Measurements from ENCODE around the gene CERCAM.
"Not testable (repeated sequence)": the region's sequence is repeated elsewhere in the genome, so short reads cannot be mapped to it uniquely, and the experiment has no call there.

Gene CERCAM

DNA sequence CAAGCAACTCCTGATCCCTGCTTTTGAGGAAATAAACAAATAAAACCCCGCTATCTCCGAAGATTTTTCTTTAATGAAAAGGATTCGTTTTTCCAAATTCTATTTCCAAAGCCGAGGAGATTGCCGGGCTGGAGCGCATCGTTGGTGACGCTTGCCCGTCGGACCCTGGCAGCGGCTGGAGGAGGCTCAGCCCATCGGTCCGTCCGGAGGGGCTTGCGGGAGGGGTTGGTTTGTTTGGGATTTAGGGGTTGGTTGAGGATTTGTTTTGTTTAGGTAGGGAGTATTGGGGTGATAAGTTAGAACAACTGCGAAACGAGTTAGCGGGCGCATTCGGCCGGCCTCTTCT lies 28.7 kb upstream of the CERCAM start:
- no peak for DNase-seq
- in situ Hi-C loops (cut with MboI; ENCODE audit: low pct_unique_long_range_greater_than_20kb, low sequenced_read_pairs), result no loop called here

DNA sequence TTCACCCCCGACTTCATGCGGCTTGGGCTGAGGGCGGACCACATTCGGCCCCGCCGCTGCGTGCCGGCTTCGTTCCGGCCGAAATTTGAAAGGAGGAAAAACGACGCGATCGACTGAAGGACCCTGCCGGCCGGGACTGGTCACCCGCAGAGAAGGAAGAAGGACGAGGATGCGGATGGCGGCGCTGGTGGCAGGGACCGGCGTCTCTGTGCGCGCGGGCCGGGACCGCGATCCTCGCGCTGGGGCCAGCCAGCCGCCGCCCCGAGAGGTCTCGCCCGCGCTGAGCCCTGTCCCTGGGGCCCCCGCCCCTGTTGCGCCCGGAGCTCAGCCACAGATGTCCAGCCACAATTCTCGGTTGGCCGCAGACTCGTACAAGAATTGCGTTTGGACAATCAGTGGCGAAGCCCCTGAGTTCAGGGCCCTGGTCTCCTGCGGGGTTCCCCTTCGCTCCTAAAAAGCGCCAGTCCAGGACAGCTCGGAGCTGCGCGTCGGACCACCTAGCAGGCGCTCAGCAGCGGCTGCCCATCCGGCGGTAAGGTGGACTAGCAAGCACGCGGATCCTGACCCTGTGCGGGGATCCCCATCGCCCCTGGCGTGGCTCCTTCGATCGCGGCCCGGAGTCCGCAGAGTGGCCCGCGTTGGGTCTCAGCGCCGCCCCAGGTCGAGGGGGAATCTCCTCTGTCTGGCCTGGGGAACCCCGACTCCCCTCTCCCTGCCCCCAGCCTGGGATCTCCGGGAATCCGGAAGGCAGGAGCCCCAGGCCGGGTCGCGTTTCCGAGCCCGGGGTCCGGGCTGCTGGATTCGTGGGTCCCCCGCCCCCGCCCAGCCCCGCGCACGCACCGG lies 28.1 kb upstream of the CERCAM start:
- DNase-seq, result no peak
- in situ Hi-C loops (cut with MboI; ENCODE audit: low pct_unique_long_range_greater_than_20kb, low sequenced_read_pairs), result no loop called here

DNA sequence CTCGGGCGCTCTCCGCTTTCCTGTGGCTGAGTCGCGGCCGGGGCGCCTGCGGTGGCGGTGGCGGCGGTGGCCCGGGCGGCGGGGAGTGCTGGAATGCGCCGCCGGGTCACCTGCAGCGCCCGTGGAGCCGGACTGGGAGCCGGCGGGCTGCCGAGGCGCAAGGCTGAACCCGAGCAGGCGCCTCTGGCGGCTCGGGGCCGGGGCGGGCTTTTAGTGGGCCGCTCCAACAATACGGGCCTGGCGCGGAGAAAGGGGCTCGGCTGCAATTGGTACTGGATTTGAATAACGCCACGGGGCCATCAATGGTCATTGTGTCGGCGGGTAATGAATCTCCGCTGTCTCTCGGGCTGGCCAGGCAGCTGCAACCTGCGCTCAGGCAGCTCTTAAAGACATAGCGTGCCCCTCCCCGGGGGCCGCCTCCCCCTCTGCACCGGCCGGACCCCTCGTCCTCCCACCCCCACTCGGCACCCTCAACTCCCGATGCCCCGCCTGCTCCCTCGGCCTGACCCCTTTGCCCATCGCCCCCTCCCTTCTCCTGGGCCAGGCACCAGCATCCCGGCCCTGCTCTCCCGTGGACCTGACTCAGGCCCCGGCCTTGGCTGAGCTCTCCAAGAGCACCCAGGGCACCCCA lies 27.4 kb upstream of the CERCAM start:
- in situ Hi-C loops (cut with MboI; ENCODE audit: low pct_unique_long_range_greater_than_20kb, low sequenced_read_pairs), result no loop called here
- no peak for DNase-seq

DNA sequence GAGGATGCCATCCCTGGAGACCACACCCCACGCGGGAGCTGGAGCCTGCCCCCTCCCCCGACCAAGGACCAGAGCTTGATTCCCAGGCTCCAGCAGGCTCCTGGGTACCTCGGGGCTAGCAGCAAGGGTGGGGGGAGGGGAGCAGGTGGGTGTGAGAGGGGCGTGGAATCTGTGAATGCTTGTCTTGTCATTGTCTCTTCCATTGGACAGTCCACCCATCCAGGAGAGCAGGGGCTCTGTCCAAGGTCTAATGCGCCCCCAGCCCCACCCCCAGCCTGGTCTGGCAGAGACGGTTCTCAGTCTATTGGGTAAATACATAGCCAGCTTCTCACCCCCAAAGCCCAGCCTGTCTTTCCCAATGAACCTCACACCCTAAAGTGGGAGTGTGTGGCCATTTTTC lies 26.7 kb upstream of the CERCAM start:
- no peak for DNase-seq
- in situ Hi-C loops (cut with MboI; ENCODE audit: low pct_unique_long_range_greater_than_20kb, low sequenced_read_pairs), result no loop called here

DNA sequence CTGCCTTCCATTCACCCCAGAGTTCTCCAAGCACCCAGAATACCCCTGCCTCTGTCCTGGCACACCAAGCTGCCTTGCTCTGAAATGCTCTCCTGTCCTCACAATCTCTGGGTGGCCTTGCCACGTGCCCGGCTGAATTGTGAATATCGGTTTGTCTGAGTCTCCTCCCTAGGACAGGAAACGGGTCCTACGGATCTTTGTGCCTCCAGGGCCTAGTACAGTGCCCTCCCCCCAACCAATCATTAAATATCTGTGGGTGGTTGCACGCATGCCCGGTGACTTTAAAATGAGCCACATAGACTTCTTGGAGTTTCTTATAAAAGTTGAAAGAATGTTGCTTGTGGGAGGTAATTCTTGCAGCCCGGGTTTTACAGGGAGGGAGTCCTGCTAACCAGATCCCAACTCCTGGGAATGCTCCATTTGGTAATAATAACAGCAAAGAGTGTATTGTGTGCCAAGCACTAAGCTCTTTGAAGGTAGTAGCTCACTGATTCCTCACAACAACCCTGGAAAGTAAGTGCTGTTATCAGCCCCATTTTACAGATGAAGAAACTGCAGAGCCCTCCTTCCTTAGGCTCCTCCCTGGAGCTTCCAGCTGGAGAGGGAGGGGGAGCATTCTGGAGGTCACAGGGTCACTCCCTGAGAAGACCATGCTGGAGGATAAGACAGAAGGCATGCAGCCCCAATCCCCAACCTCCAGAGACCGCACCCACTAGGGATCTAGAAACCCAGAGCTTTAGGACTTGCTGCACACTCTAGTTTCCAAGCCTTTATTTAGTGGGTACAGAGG lies 26.1 kb upstream of the CERCAM start:
- in situ Hi-C loops (cut with MboI; ENCODE audit: low pct_unique_long_range_greater_than_20kb, low sequenced_read_pairs), result no loop called here
- no peak for DNase-seq

DNA sequence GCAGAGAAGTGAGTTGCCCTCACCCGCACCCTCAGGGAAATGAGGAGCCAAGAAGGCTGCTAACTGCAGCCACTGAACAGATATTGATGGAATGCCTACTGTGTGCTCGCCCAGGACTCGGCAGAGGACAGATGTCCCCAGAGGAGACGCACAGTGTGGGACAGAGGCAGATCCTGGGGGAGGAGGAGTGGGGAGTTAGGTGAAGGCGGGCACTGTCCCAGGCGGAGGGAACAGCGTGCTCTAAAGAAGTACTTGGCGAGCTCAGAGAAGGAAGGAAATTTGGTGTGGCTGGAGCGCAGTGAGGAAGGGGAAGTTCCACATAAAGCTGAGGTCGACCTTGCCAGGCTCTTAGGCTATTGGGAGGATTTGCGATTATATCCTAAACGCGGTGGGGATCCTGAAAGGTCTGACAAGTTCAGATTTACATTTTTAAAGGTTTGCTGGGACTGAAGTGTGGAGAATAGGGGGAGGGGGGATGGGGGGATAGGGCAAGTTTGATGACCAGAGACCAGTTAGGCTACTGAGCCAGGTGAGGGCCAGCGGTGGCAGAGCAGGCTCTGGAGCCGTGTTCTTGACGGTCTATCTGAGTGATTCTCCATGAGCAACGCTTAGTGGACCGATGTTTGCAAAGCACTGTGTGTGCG lies 23.6 kb upstream of the CERCAM start:
- DNase-seq, result peak; percentile 71
- in situ Hi-C loops (cut with MboI; ENCODE audit: low pct_unique_long_range_greater_than_20kb, low sequenced_read_pairs), result no loop called here

DNA sequence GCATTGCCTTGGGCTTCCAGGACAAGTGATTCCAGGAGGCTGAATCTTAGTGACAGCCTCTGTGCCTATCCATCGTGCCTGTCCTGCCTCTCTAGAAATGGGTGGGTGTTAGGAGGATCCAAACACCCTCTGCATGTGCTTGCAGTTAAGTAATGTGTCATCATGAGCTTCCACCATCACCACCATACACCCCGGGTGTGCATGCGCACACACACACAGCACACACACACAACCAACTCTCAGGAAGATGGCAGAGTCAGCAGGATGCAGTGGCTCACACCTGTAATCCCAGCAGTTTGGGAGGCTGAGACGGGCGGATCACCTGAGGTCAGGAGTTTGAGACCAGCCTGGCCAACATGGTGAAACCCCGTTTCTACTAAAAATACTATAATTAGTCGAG lies 22.8 kb upstream of the CERCAM start:
- in situ Hi-C loops (cut with MboI; ENCODE audit: low pct_unique_long_range_greater_than_20kb, low sequenced_read_pairs), result no loop called here
- no peak for DNase-seq

DNA sequence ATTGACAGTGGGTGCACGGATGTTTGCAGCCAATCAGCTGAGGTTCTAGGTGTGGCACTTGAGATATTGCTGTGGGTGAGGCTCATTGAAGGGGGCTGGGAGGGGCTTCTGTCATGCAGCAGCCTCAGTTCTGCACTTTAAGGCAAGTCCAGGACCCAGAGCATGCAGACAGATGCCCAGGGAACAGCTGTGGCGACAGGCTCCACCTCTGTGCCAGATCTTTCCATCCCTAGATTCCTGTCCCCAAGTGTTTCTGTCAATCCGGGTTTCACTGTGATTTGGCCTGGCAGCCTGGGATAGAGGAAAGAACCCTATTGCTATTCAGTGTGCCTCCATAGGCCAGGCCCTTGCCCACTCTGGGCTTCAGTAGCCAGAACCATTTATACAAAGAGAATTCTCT lies 20.8 kb upstream of the CERCAM start:
- in situ Hi-C loops (cut with MboI; ENCODE audit: low pct_unique_long_range_greater_than_20kb, low sequenced_read_pairs), result no loop called here
- DNase-seq, result no peak

DNA sequence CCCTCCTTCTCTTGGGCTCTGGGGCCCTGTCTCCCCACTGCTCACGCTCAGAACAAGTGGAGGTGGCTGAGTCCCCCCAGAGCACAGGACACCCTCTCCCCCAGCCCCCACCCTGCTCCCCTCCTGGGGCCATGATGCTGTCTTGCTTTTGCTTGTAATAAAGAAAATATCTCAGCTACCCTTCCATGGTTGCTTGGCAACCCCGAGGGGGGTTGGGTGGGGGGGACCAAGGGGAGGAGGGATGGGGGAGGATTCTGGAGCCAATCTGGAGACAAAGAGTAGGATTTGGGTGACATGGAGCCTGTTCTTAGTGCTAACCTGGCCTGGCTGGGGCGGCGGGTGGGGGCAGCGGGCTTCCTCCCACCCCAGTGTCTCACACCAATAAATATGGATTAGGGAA lies 16.1 kb upstream of the CERCAM start:
- no peak for DNase-seq
- in situ Hi-C loops (cut with MboI; ENCODE audit: low pct_unique_long_range_greater_than_20kb, low sequenced_read_pairs), result no loop called here

DNA sequence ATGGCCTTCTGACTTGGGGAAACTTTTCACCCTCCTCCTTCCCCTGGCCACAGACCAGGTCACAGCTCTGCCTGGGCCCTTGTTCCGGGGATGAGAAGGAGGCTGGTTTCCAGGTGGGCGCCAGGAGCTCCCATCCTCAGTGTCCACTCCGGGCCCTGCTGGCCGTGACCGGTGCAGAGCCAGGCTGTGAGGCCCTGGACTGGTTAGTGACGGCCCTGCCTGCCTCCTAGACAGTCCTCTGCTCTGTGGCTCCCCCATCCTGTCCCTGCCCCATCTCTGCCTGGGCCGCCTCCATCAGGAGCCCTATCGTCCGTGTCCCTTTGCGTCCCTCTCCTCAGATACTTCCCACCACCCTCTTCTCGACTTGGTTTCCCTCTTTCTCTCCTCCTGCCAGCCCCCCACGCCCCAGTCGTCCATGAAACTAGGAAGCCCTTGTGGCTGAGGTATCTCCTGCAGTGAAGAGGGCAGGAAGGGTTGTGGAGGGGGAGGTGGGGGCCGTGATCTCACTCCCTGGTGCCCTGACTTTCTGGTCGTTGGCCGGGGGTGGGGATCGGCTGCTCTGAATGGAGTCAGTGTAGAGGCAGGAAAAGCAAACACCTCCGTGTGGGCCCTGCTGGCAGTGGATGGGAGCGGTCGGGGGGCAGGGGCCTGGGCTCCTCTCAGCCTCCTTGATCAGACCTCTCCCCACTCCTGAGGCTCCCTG lies 15.4 kb upstream of the CERCAM start:
- no peak for DNase-seq
- in situ Hi-C loops (cut with MboI; ENCODE audit: low pct_unique_long_range_greater_than_20kb, low sequenced_read_pairs), result no loop called here

DNA sequence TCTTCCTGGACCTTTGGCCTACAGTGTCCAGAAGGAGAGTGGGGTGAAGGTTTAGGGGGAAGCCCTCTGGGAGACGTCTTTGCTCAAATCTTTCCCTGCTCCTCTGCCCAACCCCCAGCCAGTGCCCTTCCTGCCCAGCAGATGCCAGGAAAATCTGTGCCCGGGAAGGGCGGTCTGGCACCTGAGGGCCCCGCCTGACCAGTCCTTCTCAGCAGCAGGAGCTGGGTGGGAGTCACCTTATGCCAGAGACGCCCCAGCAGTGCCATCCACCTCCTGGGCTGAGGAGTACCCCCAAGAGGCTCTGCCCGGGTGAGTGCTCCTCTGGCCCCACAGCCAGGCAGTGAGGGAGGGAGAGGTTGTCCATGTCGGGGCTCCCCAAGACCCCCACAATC lies 14.9 kb upstream of the CERCAM start:
- in situ Hi-C loops (cut with MboI; ENCODE audit: low pct_unique_long_range_greater_than_20kb, low sequenced_read_pairs), result no loop called here
- DNase-seq, result no peak

DNA sequence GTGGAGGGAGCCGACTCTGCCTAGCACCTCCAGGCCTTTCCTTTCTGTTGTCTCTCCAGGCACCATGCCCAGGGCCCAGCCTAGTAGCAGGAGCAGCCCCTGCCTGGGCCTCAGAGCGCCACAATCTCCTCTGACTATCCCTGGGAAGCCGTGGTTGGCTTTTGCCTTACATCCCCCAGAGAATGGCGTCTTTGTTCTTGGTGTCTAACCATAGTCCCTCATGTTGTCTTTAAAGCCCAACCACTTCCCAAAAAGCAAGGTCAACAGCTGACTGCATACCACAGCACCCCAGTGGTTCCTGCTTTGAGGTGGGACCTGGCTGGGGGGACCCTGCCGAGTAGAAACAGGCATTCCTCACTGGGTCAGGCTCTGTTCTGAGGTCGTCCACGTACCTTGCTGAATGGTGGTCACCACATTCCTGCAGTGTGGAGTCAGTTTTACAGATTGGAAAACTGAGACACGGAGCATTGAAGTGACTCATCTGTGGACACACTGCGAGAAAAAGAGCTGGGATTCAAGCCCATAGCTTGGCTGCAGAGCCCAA lies 13.7 kb upstream of the CERCAM start:
- in situ Hi-C loops (cut with MboI; ENCODE audit: low pct_unique_long_range_greater_than_20kb, low sequenced_read_pairs), result no loop called here
- no peak for DNase-seq

DNA sequence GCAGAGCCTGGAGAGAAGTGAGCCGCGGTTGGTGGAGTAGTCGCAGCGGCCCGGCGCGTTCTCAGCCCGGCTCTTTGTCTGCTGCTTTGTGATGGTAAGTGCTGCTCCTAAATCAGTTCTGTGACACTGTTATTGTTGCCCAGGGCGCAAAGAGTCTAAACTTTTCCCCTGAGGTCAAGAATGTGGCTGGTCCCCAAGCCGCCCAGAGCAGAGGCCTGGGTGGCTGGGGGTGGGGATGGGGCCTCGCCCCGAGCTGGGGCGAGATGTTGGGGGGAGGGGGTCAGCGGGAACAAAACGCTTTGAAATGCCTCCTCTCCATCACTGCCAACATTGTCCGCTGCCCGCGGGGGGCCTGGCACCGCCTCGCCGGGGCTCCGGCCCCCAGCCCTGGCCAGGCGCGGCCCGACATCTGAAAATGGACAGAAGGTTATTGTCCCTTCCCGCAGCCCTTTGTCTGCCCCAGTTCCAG lies 11.7 kb upstream of the CERCAM start:
- DNase-seq, result no peak
- in situ Hi-C loops (cut with MboI; ENCODE audit: low pct_unique_long_range_greater_than_20kb, low sequenced_read_pairs), result no loop called here

DNA sequence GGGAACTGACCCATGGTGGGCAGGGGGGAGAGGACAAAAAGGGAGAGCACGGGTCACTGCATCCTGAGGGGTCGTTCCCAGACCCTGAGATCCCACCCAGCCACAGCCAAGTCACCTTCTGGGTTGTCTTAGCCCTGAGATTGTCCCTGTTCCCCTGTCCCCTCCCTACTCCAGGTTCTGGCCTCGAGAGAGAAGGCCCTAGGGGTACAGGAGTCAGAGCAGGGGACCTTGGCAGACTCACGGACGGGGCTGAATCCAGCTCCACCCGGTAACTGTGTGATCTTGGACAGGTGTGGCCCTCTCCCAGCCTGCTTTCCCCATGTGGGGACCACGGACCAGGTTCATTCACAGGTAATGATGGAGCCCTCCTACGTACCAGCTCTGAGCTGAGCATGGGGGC lies 11.2 kb upstream of the CERCAM start:
- no peak for DNase-seq
- in situ Hi-C loops (cut with MboI; ENCODE audit: low pct_unique_long_range_greater_than_20kb, low sequenced_read_pairs), result no loop called here

DNA sequence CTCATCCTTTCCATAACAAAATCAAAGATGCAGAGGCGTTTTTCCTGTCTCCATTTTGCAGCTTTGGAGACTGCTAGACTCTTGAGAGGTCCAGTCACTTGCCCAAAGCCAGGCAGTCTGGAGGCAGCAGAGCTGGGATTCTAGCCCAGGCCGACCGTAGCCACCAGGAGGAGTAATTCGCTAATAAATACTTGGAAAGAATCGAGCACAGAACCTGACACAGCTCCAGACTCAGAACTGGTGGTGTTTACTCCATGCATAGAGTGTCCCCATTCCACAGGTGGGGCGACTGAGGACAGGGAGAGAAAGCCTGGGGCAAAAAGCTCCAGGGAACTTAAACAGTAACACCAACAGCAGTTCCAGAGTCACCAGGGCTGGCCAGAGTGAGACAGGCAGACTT lies 10.7 kb upstream of the CERCAM start:
- DNase-seq, result no peak
- in situ Hi-C loops (cut with MboI; ENCODE audit: low pct_unique_long_range_greater_than_20kb, low sequenced_read_pairs), result no loop called here

DNA sequence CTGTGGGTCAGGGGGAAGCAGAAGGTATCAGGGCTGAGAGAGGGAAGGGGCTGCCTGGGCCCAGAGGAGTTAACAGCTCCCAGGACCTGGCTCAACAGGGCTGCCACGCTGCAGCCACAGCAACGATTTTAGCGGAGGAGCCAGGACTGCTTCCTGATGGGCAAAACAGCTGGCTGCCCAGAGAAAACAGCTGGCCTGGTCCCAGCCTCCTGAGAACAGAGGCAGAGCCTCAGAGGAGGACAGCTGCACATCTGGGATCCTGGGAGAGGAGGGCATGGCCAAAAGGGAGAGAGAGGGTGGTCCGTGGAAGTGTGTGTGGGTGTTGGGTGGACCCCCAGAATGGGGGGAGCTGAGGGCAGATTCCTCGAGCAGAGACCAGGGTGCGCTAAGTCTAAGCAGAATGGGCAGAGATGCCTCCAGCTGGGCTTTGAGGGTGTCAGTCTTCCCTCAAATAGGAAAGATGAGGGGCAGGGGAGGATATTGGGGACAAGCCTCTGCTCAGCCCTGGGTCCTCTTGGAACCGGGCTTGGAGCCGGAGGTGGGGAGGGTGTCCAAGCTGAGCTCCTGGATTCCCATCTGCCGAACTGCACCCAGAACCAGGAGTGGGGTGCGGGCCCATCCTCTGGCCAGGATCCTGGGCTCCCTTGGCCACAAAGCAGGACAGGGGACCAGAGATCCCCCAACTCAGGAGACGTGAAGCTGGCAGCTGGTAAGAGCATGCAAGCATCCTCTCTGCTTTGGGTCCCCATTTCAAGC lies 9.1 kb upstream of the CERCAM start:
- in situ Hi-C loops (cut with MboI; ENCODE audit: low pct_unique_long_range_greater_than_20kb, low sequenced_read_pairs), result no loop called here
- DNase-seq, result no peak

DNA sequence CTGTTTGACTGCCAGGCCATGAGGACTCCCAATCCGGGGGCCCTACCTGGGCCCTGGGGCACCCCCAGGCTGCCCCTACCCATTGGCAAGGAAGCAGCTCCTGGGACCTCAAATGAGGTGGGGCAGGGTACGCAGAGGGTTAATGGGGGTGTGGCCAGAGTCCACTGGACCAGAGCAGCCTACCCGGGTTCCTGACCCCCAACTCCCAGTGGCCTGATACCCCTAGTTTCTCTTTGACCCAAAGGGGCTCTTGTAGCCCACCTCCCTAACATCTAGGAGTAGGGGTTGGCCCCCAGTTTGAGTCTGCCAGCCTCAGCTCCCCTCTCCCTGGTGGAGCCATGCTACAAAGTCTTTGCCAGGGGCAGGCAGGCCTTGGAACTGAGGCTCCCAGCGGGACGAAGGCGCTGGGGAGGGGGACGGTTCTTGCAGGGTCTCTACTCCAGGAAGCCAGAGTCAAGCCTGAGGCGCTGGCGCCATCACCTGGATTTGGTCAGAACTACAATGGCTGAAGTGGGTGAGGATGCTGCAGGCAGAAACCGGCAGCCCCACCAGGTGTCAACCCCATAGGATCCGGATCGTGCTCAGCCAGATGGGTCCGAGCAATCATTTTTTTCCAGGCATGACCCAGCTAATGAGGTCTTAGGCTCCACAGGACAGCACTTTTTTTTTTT lies 8.4 kb upstream of the CERCAM start:
- DNase-seq, result peak; percentile 90
- in situ Hi-C loops (cut with MboI; ENCODE audit: low pct_unique_long_range_greater_than_20kb, low sequenced_read_pairs), result no loop called here

DNA sequence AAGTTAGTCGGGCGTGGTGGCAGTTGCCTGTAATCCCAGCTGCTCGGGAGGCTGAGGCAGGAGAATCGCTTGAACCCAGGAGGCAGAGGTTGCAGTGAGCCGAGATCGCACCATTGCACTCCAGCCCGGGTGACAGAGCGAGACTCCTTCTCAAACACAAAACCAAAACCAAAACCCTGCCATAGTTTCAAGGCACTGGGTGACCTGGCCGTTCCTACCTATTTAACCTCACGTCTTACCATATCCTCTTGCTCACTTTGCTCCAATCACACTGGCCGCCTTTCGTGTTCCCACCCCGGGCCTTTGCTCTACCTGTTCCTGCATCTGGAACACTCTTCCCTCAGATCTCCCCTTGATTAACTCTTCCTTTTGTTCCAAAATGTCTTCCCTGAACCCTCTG lies 6.9 kb upstream of the CERCAM start:
- DNase-seq; in situ Hi-C loops (cut with MboI; ENCODE audit: low pct_unique_long_range_greater_than_20kb, low sequenced_read_pairs): not testable (repeated sequence)
